Measurements from ENCODE around the gene FNBP1. TPM values are rescaled to one million over a fixed set of nuclear protein-coding genes. Genes with fewer than 3 reads are reported as not detected.
"Not testable (repeated sequence)": the region's sequence is repeated elsewhere in the genome, so short reads cannot be mapped to it uniquely, and the experiment has no call there.

Gene FNBP1
- total RNA-seq, 4 donors from 2014 or later: 13.3 to 30.0 (median 17.9) TPM

DNA sequence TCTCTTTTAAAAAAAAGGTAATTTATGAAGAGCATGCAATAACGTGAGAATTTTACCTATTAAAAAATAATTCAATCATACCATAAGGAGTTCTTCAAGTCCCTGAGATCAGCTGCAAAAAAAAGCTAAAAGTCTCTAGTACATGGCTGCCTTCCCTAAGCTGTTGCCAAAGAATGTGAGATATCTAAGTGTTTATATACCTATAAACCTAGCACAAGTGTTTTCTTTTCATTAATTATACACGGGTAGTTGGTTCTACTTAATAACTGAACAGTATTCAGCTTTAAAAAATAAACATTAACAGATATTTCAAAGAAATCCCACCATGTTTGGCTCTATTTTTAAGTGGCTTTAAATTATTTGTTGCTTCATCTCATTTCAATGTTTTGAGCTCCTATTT lies 25.9 kb downstream of the FNBP1 start:
- H3K27ac ChIP-seq: no peak overlapping the region
- H3K4me1 ChIP-seq: peaks cover 20 to 25% of the 10 kb centered on the region in 2 donors
- no peaks in the 10 kb centered on the region for H3K36me3 ChIP-seq
- DNase-seq: no peak
- TF ChIP-seq, protein P1, sequence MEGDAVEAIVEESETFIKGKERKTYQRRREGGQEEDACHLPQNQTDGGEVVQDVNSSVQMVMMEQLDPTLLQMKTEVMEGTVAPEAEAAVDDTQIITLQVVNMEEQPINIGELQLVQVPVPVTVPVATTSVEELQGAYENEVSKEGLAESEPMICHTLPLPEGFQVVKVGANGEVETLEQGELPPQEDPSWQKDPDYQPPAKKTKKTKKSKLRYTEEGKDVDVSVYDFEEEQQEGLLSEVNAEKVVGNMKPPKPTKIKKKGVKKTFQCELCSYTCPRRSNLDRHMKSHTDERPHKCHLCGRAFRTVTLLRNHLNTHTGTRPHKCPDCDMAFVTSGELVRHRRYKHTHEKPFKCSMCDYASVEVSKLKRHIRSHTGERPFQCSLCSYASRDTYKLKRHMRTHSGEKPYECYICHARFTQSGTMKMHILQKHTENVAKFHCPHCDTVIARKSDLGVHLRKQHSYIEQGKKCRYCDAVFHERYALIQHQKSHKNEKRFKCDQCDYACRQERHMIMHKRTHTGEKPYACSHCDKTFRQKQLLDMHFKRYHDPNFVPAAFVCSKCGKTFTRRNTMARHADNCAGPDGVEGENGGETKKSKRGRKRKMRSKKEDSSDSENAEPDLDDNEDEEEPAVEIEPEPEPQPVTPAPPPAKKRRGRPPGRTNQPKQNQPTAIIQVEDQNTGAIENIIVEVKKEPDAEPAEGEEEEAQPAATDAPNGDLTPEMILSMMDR (IDR thresholded peaks at IDR 0.05 in 4 of 5, conservative IDR thresholded peaks at IDR 0.05 in 1 of 5): no peak
- no peak for TF ChIP-seq POLR2A (IDR thresholded peaks at IDR 0.05)
- in situ Hi-C loops (cut with MboI; ENCODE audit: low sequenced_read_pairs in 4 of 4): no loop called here
- no peak for ATAC-seq
- intact Hi-C loops (cut with DNase I; ENCODE audit: low total_unique reads): no loop called here
- H3K4me3 ChIP-seq: no peak overlapping the region
- no peaks in the 10 kb centered on the region for H3K27me3 ChIP-seq
- no peaks in the 10 kb centered on the region for H3K9me3 ChIP-seq

DNA sequence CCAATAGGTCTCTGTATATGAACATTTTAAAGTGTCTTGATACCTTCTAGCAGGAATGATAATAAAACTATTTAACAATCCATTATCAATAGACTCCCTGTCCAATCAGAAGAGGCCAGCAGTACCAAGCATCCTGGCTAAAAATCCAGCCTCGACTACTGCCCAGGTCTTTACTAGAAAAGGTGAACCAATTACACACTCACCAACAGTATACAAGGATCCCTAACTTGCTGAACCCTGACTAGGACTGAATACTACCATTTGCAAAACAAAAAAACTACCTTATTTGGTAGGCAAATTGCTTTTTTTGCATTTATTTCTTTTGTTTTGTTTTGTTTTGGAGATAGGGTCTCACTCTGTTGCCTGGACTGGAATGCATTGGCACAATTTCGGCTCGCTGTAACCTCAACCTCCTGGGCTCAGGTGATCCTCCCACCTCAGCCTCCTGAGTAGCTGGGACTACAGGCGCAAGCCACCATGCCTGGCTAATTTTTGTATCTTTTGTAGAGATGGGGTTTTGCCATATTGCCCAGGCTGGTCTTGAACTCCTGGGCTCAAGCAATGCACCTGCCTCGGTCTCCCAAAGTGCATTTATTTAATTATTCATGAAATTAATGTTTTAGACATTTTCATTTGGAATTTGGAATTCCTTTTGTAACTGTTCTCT lies 27.5 kb downstream of the FNBP1 start:
- H3K4me3 ChIP-seq: no peak overlapping the region
- TF ChIP-seq, protein P1 (IDR thresholded peaks at IDR 0.05 in 4 of 5, conservative IDR thresholded peaks at IDR 0.05 in 1 of 5): no peak
- TF ChIP-seq POLR2A (IDR thresholded peaks at IDR 0.05): no peak
- H3K27ac ChIP-seq: no peak overlapping the region
- no peaks in the 10 kb centered on the region for H3K27me3 ChIP-seq
- in situ Hi-C loops (cut with MboI; ENCODE audit: low sequenced_read_pairs in 4 of 4): no loop called here
- no peak for DNase-seq
- peaks cover 5 to 9% of the 10 kb centered on the region in 2 donors for H3K4me1 ChIP-seq
- intact Hi-C loops (cut with DNase I; ENCODE audit: low total_unique reads): no loop called here
- no peak for ATAC-seq
- H3K36me3 ChIP-seq: peaks cover 0 to 3% of the 10 kb centered on the region in 2 donors
- no peaks in the 10 kb centered on the region for H3K9me3 ChIP-seq

DNA sequence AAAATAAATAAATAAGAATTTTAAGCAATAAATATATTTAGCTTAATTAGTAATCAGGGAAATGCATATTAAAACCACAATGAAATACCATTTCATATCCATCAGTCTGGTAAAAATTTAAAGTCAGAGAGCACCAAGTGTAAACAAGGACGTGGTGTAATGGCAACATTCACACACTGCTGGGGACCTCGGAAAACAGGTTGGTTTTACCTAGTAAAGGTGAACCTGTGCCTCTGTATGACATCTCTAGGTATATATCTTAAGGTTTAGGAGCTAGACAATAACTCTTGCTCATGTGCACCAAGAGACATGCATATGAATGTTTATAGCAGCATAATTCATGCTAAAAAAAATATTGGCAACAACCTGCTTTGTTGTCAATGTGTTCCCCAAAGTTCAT lies 29.7 kb downstream of the FNBP1 start:
- Histone ChIP-seq H3K27me3 (no peaks in the 10 kb centered on the region), H3K36me3 (peaks cover 0 to 3% of the 10 kb centered on the region in 2 donors), H3K4me1 (no peaks in the 10 kb centered on the region), H3K4me3 (no peak overlapping the region), H3K27ac (no peak overlapping the region), H3K9me3 (no peaks in the 10 kb centered on the region)
- in situ Hi-C loops (cut with MboI; ENCODE audit: low sequenced_read_pairs in 4 of 4) (no loop called here), intact Hi-C loops (cut with DNase I; ENCODE audit: low total_unique reads) (no loop called here)
- ATAC-seq: no peak
- no peak for DNase-seq
- TF ChIP-seq, protein P1 (IDR thresholded peaks at IDR 0.05 in 4 of 5, conservative IDR thresholded peaks at IDR 0.05 in 1 of 5): no peak
- no peak for TF ChIP-seq POLR2A (IDR thresholded peaks at IDR 0.05)

DNA sequence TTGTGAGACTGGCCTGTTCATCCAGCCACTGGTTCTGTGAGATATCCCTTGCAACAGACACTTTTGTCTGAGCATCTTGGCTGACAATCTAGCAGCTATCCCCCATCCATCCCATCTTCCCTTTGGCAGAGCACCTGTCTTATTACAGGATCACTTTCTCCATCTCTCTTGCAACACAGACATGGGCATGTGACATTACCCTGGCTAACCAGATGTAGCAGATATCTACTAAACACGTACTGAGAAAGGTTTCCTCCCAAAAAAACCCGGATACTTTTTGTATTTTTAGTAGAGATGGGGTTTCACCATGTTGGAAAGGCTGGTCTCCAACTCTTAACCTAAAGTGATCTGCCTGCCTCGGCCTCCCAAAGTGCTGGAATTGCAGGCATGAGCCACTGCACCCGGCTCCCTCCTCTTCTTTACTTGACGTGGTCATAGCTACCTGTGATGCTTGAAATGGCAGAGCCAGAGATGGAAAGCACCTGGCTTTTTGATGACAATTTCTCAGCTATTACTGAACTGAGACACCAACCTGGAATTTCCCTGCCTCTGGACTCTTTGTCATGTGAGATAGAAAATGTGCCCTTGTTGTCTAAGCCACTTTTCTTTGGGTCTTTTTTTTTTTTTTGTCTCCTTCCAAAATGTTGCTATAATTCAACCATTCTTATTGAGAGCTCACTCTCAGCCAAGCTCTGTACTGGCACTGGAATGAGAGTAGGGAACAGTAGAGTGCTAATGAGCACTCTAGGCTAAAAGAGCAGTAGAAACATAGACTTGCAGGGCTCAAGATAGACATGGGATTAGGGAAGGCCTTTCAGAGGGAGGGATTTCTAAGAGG lies 32.6 kb downstream of the FNBP1 start:
- DNase-seq (no peak), ATAC-seq (peak; percentile 75 to 81)
- no peaks in the 10 kb centered on the region for H3K4me1 ChIP-seq
- peaks cover 0 to 3% of the 10 kb centered on the region in 2 donors for H3K36me3 ChIP-seq
- TF ChIP-seq, protein P1 (IDR thresholded peaks at IDR 0.05 in 4 of 5, conservative IDR thresholded peaks at IDR 0.05 in 1 of 5): no peak
- no peak for TF ChIP-seq POLR2A (IDR thresholded peaks at IDR 0.05)
- H3K9me3 ChIP-seq: no peaks in the 10 kb centered on the region
- intact Hi-C loops (cut with DNase I; ENCODE audit: low total_unique reads): no loop called here
- no peaks in the 10 kb centered on the region for H3K27me3 ChIP-seq
- in situ Hi-C loops (cut with MboI; ENCODE audit: low sequenced_read_pairs in 4 of 4): no loop called here
- peak overlapping the region in 1 of 4 donors; percentile 22 for H3K27ac ChIP-seq
- H3K4me3 ChIP-seq: no peak overlapping the region

DNA sequence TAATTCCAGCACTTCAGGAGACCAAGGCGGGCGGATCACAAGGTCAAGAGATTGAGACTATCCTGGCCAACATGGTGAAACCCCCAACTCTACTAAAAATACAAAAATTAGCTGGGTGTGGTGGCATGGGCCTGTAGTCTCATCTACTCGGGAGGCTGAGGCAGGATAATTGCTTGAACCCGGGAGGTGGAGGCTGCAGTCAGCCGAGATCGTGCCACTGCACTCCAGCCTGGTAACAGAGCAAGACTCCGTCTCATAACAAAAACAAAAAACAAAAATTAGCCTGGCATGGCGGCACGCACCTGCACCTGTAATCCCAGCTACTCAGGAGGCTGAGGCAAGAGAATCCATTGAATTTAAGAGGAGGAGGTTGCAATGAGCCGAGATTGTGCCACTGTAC lies 33.4 kb downstream of the FNBP1 start:
- DNase-seq; H3K36me3 ChIP-seq; H3K27ac ChIP-seq; intact Hi-C loops (cut with DNase I; ENCODE audit: low total_unique reads); H3K9me3 ChIP-seq; ATAC-seq; H3K4me1 ChIP-seq; H3K27me3 ChIP-seq; in situ Hi-C loops (cut with MboI; ENCODE audit: low sequenced_read_pairs in 4 of 4); H3K4me3 ChIP-seq: not testable (repeated sequence)
